Heart left ventricle (tissue), 16 donors: Measurements from ENCODE around the gene TSPOAP1. TPM values are rescaled to one million over a fixed set of nuclear protein-coding genes. Genes with fewer than 3 reads are reported as not detected.

Experiments used
- ATAC-seq, 4 donors: fragments of 200-7000 bp; cut with Tn5 transposase; one replicate each; pipeline ENCODE4 v1.9.1; 2020 to 2022; ENCODE audit warnings: moderate library complexity in 4 of 4, mild to moderate bottlenecking in 3 of 4, moderate number of reproducible peaks in 1 of 4
- DNase-seq, 5 donors: peaks; one replicate each; pipeline ENCODE4 v3.0.0-alpha.2; 2020
- H3K27ac ChIP-seq, 12 donors: fragments of 200-600 bp; sonication (generic) in 4 of 12; one replicate each; pipeline versions ENCODE4 v1.5.0 to v1.8.0; 2016 to 2022; ENCODE audit warnings: mild to moderate bottlenecking in 2 of 12
- H3K27me3 ChIP-seq, 9 donors: fragments of 200-600 bp; sonication (generic) in 2 of 9; one replicate each; pipeline versions ENCODE4 v1.5.1 to v1.8.0; 2016 to 2022; ENCODE audit warnings: mild to moderate bottlenecking in 3 of 9
- H3K36me3 ChIP-seq, 9 donors: fragments of 200-600 bp; sonication (generic) in 2 of 9; one replicate each; pipeline versions ENCODE4 v1.5.0 to v1.8.0; 2018 to 2022; ENCODE audit warnings: mild to moderate bottlenecking in 2 of 9
- H3K4me1 ChIP-seq, 12 donors: fragments of 200-600 bp; sonication (generic) in 4 of 12; one replicate each; pipeline versions ENCODE4 v1.5.0 to v1.8.0; 2016 to 2022; ENCODE audit warnings: mild to moderate bottlenecking in 3 of 12
- H3K4me3 ChIP-seq, 12 donors: fragments of 200-600 bp; sonication (generic) in 4 of 12; one replicate each; pipeline versions ENCODE4 v1.5.0 to v1.8.0; 2017 to 2022; ENCODE audit warnings: mild to moderate bottlenecking in 9 of 12, moderate library complexity in 4 of 12
- H3K9me3 ChIP-seq, 12 donors: fragments of 200-600 bp; sonication (generic) in 4 of 12; one replicate each; pipeline versions ENCODE4 v1.5.0 to v1.8.0; 2016 to 2022; ENCODE audit warnings: mild to moderate bottlenecking in 1 of 12
- CTCF ChIP-seq, 12 donors: fragments of 200-600 bp; sonication (generic) in 4 of 12; IDR thresholded peaks; one replicate each; pipeline versions ENCODE4 v1.5.0 to v1.8.0; 2018 to 2022; ENCODE audit warnings: antibody characterized with exemption in 12 of 12, mild to moderate bottlenecking in 5 of 12
- POLR2A ChIP-seq, 2 donors: fragments of 450-650 bp; IDR thresholded peaks; one replicate each; pipeline ENCODE4 v1.6.1; 2017; ENCODE audit warnings: antibody characterized with exemption in 2 of 2, mild to moderate bottlenecking in 2 of 2, moderate library complexity in 2 of 2
- WGBS, 4 donors: extraction: QIAGEN DNeasy Blood & Tissue Kit in 2 of 4; methylation state at CpG; one replicate each; pipeline versions ENCODE4 v1.1.5 to v1.1.7; 2013 to 2018; 5-methylcytosine and 5-hydroxymethylcytosine counted together
- intact Hi-C, 10 donors: fragments of 100-400 bp; cut with DNase I; formaldehyde crosslinking; loops; one replicate each; pipeline versions ENCODE4 v1.11.1 to v1.14.2; 2022
- microRNA counts, 2 donors: library from miRNA; unstranded; fragments of <30 nt; microRNA quantifications; one replicate each; lab custom pipeline; 2016
- microRNA-seq, 4 donors: library from miRNA; unstranded; fragments of <30 nt; microRNA quantifications; one replicate each; pipeline versions ENCODE4 to v1.2.0, GENCODE V29; 2017 to 2020
- polyA plus RNA-seq, 2 donors: library from polyadenylated mRNA; stranded (reverse); fragments of 200-250 nt; gene quantifications; one replicate each; pipeline ENCODE4 v1.2.3, GENCODE V29; 2013
- total RNA-seq, 9 donors: library from RNA; depleted of rRNA in 2 of 9; stranded (reverse); fragments of >200 nt in 2 of 9; fragmentation: NEBNext Ultra II Directional in 3 of 9; extraction: Animal tissue kit (Norgen Biotek cat#: 25700) in 3 of 9; gene quantifications; one replicate each; pipeline versions ENCODE4 v1.1.0 to v1.2.4, GENCODE V29; 2016 to 2023
- donor health status: ischemic (EF 13 %, LVEDD 7.1; RV severe dilation, severe dysfunction).
- donor health status: healthy with polysubstance abuse.
- donor health status: DM: no; HTN: yes; CAD: no.
- donor health status: DM: no; HTN: no; CAD: no.
- donor health status: ischemic (EF 25% LVEDD 6.9; RV normal size, moderate dysfunction).
- donor health status: ischemic (EF 25% LVEDD 5.7; RV mildly dilated, moderate dysfunction).
- donor health status: healthy.
- donor health status: DM: yes; HTN: yes; CAD: no.
- donor health status: ischemic (EF 35%, LVEDD 5.7; RV mildly dilated, moderate dysfunction).
- donor health status: nonischemic (EF 11% LVEDD 7.7; RV severe dilation, severe dysfunction).
- donor health status: DM: yes; HTN: yes; CAD: no.
- donor health status: PGD.
- donor health status: ischemic (EF 29% LVEDD 5.4; RV normal size, mild dysfunction).
- donor health status: nonischemic (EF 23%, LVEDD 6.1; RV moderate dilation, normal function).

The TSPOAP1 gene
- total and polyA plus RNA-seq, 11 donors = 1.6 to 23.1 (median 13.3) TPM

- DNase-seq (peak in 1 of 5 donors; percentile 5), ATAC-seq (no peak)
- H3K4me1 ChIP-seq = no peaks in the 10 kb centered on the region
- TF ChIP-seq POLR2A (IDR thresholded peaks at IDR 0.05) (no peak), CTCF (IDR thresholded peaks at IDR 0.05) (no peak)
- no peak overlapping the region for H3K27ac ChIP-seq
- H3K36me3 ChIP-seq = no peaks in the 10 kb centered on the region
- H3K9me3 ChIP-seq = no peaks in the 10 kb centered on the region
- intact Hi-C loops = no loop called here
- WGBS, 4 donors = 87 to 90% (median 89%) methylated on average over 11 of the region's 11 CpGs
- H3K4me3 ChIP-seq = no peak overlapping the region
- peaks cover 0 to 83% (median 17%) of the 10 kb centered on the region in 9 donors for H3K27me3 ChIP-seq
These were observed 66.4 kb downstream of the TSPOAP1 start for GRCh38 chr17:58262149-58262548.

DNA sequence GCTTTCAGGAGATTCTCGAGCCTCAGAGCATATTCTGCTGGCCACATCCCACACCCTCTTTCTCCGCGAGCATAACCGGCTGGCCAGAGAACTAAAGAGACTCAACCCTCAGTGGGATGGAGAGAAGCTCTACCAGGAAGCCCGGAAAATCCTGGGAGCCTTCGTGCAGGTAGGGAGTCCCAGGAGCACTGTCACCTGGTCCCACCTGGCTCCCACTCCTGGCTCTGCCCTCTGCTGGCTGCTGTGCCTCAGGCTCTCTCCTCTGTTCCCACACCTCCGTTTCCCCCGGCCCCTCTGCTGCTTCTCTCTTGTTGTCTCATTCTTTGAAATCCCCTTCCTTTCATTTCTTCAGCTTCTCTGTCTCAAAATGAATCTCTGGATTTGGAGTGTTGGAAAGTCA, 73.8 kb downstream of the TSPOAP1 start:
- Histone ChIP-seq H3K9me3 (no peaks in the 10 kb centered on the region), H3K4me3 (no peak overlapping the region), H3K36me3 (no peaks in the 10 kb centered on the region), H3K27ac (no peak overlapping the region), H3K4me1 (peaks cover 0 to 3% (median 0%) of the 10 kb centered on the region in 12 donors), H3K27me3 (peaks cover under 1 to 74% (median 20%) of the 10 kb centered on the region in 9 donors)
- intact Hi-C loops = loop anchor here in 2 of 10 donors (5.0 to 10.0 kb wide), 2 partner anchors 190 to 192 kb away; no protein-coding TSS in a partner anchor
- WGBS, 4 donors = 12 to 28% (median 25%) methylated on average over 6 to 8 of the region's 8 CpGs
- TF ChIP-seq POLR2A (IDR thresholded peaks at IDR 0.05) (no peak), CTCF (IDR thresholded peaks at IDR 0.05) (no peak)
- ATAC-seq = no peak
- no peak for DNase-seq

DNA sequence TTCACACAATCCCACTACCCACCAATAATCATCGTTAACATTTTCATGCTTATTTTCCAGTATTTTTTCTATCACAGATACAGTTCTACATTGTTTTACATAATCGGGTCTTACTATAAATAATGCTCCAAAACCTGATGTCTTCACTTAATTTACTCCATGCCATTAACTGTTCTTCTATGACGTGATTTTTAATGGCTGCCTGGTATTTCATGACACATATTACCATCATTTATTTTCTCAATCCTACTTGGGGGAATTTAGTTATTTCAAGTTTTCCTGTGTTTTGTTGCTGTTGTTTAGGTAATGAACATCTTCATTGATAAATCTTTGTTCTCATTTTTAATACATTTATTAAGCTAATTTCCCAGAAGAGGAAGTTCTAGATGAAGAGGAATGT, 75.5 kb downstream of the TSPOAP1 start:
- no peak overlapping the region for H3K27ac ChIP-seq
- H3K36me3 ChIP-seq = no peaks in the 10 kb centered on the region
- H3K4me3 ChIP-seq = no peak overlapping the region
- peaks cover 9 to 78% (median 29%) of the 10 kb centered on the region in 9 donors for H3K27me3 ChIP-seq
- ATAC-seq = no peak
- H3K9me3 ChIP-seq = no peaks in the 10 kb centered on the region
- intact Hi-C loops = loop anchor here in 2 of 10 donors (5.0 to 10.0 kb wide), 2 partner anchors 192 to 194 kb away; no protein-coding TSS in a partner anchor
- DNase-seq = no peak
- 76 to 84% (median 83%) methylated on average over 3 of the region's 3 CpGs for WGBS, 4 donors
- H3K4me1 ChIP-seq = peaks cover 4 to 11% (median 6%) of the 10 kb centered on the region in 12 donors
- no peak for TF ChIP-seq POLR2A (IDR thresholded peaks at IDR 0.05)
- no peak for TF ChIP-seq CTCF (IDR thresholded peaks at IDR 0.05)

DNA sequence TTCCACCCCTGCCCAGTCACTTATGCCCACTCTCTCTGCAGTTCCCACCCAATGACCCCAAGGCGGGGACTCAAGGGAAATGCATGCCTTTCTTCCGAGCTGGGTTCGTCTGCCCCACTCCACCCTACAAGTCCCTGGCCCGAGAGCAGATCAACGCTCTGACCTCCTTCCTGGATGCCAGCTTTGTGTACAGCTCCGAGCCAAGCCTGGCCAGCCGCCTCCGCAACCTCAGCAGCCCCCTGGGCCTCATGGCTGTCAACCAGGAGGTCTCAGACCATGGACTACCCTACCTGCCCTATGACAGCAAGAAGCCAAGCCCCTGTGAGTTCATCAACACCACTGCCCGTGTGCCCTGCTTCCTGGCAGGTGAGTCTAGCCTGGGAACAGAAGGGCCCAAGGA, 76.5 kb downstream of the TSPOAP1 start:
- H3K36me3 ChIP-seq = no peaks in the 10 kb centered on the region
- DNase-seq (no peak), ATAC-seq (no peak)
- peaks cover 4 to 11% (median 6%) of the 10 kb centered on the region in 12 donors for H3K4me1 ChIP-seq
- no peaks in the 10 kb centered on the region for H3K9me3 ChIP-seq
- TF ChIP-seq CTCF (IDR thresholded peaks at IDR 0.05) (no peak), POLR2A (IDR thresholded peaks at IDR 0.05) (no peak)
- intact Hi-C loops = loop anchor here in 2 of 10 donors (5.0 to 10.0 kb wide), 2 partner anchors 193 to 195 kb away; no protein-coding TSS in a partner anchor
- H3K27me3 ChIP-seq = peaks cover 9 to 71% (median 29%) of the 10 kb centered on the region in 9 donors
- no peak overlapping the region for H3K27ac ChIP-seq
- WGBS, 4 donors = 60 to 71% (median 62%) methylated on average over 9 of the region's 9 CpGs
- no peak overlapping the region for H3K4me3 ChIP-seq

MicroRNAs encoded within 50 kb of the gene (microRNA counts, 767-probe panel; counts per million panel counts)
- microRNA hsa-miR-142-3p (lab: Ali Mortazavi, UCI) = 3,165 to 3,203 counts per million in 2 donors
- 1,700 to 2,072 counts per million in 2 donors for microRNA hsa-miR-142-5p (lab: Ali Mortazavi, UCI)

Small RNA genes lying within 50 kb of the gene (microRNA-seq; reads per million reads assigned to microRNA genes)
- 0 reads per million in 4 donors for gene MIR4736

Other genes starting within 250 kb of the TSPOAP1 start
- gene DYNLL2, start 245.4 kb downstream of the TSPOAP1 start, total RNA-seq = 100 to 1,000 TPM in 1 of 9 donors, 10 to 100 TPM in 8; 41.4 to 102 (median 74.0) TPM
- 10 to 100 TPM; 70.8 to 89.4 TPM for gene DYNLL2, start 245.4 kb downstream of the TSPOAP1 start, polyA plus RNA-seq
- gene OR4D1, start 180.4 kb downstream of the TSPOAP1 start, total RNA-seq = not detected
- not detected for gene OR4D1, start 180.4 kb downstream of the TSPOAP1 start, polyA plus RNA-seq
- not detected for gene OR4D2, start 161.8 kb downstream of the TSPOAP1 start, total RNA-seq
- not detected for gene OR4D2, start 161.8 kb downstream of the TSPOAP1 start, polyA plus RNA-seq
- not detected for gene EPX, start 136.1 kb downstream of the TSPOAP1 start, total RNA-seq
- gene EPX, start 136.1 kb downstream of the TSPOAP1 start, polyA plus RNA-seq = not detected
- gene MKS1, start 109.5 kb downstream of the TSPOAP1 start, total RNA-seq = 10 to 100 TPM in 3 of 9 donors, 1 to 10 TPM in 6; 3.3 to 15.1 (median 8.6) TPM
- 1 to 10 TPM; 6.1 to 6.3 TPM for gene MKS1, start 109.5 kb downstream of the TSPOAP1 start, polyA plus RNA-seq
- gene LPO, start 90.2 kb downstream of the TSPOAP1 start, total RNA-seq = not detected
- gene LPO, start 90.2 kb downstream of the TSPOAP1 start, polyA plus RNA-seq = not detected
- 1 to 10 TPM in 1 of 9 donors, under 1 TPM in 5, not detected in 3; 0.12 to 2.8 (median 0.35) TPM for gene MPO, start 47.9 kb downstream of the TSPOAP1 start, total RNA-seq
- gene MPO, start 47.9 kb downstream of the TSPOAP1 start, polyA plus RNA-seq = under 1 TPM in 1 of 2 donors, not detected in 1; 0.11 TPM
- gene SUPT4H1, start 23.4 kb upstream of the TSPOAP1 start, total RNA-seq = 10 to 100 TPM; 44.1 to 69.9 (median 58.0) TPM
- gene SUPT4H1, start 23.4 kb upstream of the TSPOAP1 start, polyA plus RNA-seq = 10 to 100 TPM; 53.9 to 92.7 TPM
- 1 to 10 TPM; 3.8 to 7.5 (median 5.1) TPM for gene RNF43, start 88.7 kb upstream of the TSPOAP1 start, total RNA-seq
- 1 to 10 TPM; 1.9 to 2.7 TPM for gene RNF43, start 88.7 kb upstream of the TSPOAP1 start, polyA plus RNA-seq
- gene HSF5, start 159.6 kb upstream of the TSPOAP1 start, total RNA-seq = under 1 TPM in 2 of 9 donors, not detected in 7; 0.06 to 0.19 TPM
- not detected for gene HSF5, start 159.6 kb upstream of the TSPOAP1 start, polyA plus RNA-seq
- gene MTMR4, start 185.8 kb upstream of the TSPOAP1 start, total RNA-seq = 10 to 100 TPM; 10.9 to 24.9 (median 19.8) TPM
- gene MTMR4, start 185.8 kb upstream of the TSPOAP1 start, polyA plus RNA-seq = 10 to 100 TPM in 1 of 2 donors, 1 to 10 TPM in 1; 9.1 to 22.5 TPM